ENCODE results near the gene OSGIN1.

The OSGIN1 gene

DNA sequence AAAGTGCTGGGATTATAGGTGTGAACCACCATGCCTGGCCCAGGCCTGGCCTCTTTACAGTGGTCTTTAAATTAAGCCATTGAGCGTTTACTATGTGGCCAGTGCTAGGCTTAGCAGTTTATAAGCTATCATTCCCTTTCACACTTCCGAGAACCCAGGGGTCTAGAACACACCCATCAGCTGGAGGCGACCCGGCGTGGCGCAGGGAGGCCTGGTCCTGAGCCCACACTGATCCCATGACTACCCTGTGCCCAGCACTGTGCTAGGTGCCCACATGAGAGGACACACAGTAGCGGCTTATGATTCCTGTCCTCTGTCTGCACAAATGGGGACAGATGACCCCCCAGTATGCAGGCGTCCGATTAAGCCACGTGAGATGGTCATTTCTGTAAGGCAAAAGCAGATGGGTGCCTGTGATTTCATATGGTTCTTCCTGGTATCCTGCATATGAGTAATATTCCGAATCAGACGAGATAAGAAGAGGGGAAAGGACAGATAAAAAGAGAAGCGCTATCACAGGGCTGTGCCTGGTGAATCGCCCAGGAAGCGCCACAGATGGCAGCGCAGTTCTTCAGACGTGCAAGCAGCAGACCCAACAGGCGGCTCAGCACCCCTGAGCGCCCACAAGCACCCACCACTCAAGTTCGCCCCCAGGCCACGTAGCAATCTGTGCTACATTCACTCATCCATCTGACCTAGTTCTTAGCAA, 5.3 kb downstream of the OSGIN1 start:
- DNase-seq (ENCODE audit: low read depth in 2 of 2) = no peak

DNA sequence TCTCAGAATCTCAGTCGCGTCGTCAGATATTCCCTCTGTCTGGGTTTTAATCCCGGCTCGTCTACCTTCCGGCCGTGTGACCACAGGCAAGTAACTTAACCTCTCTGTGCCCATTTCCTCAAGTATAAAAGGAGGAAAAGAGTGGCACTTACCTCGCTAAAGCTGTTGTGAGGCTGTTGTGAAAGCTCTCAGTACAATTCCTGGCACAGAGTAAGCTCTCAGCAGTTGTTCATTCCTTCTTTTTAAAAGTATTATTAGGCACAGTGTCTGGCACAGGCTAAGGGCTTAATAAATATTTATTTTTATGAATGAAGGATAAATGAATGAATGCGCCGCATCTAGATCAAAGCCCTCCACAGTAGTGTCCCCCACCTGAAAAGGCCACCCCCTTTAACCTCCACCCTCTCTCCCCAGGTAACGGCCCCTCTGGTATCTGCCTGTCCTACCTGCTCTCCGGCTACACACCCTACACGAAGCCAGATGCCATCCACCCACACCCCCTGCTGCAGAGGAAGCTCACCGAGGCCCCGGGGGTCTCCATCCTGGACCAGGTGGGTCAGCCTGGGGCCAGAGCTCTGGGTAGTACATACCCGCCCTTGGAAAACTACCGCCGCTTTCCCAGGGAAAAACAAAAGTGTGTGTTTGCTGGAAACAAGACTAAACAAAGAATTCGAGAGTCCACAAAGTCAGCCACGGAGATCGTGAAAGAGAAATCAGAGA, 6.0 kb downstream of the OSGIN1 start:
- no peak for DNase-seq (ENCODE audit: low read depth in 2 of 2)

DNA sequence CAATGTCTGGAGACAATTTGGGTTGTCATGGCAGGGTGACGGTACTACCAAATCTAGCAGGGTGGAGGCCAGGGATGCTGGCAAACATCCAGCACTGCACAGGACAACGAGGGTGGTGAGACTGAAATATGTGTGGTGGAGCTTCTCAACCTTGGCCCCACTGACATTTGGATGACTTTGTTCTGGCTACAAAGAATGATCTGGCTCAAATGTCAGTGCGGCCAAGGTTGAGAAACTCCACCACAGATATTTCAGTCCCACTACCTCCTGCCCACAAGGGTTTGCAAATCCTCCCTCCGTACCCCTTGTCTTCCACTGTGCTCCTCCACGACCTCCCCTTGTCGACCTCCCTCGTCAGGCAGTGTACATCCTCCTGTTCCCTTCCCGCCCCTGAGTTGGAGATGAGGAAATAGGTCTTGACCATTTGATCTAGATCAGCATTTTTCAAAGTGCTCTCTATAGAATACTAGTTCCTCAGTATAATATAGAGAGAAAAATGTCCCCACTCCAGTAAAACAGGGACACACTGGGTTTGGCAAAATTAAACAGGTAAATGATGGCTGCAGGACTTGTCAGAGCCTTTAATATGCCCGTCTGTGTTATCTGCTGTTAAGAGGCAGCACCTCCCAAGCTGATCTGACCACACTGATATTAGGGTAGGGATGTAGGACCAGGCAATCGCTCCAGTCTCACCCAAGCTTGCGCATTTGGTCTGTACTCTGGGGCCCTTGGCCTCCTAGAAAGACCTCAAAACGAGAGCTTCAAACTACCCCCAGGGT, 6.8 kb downstream of the OSGIN1 start:
- DNase-seq (ENCODE audit: low read depth in 2 of 2) = no peak

DNA sequence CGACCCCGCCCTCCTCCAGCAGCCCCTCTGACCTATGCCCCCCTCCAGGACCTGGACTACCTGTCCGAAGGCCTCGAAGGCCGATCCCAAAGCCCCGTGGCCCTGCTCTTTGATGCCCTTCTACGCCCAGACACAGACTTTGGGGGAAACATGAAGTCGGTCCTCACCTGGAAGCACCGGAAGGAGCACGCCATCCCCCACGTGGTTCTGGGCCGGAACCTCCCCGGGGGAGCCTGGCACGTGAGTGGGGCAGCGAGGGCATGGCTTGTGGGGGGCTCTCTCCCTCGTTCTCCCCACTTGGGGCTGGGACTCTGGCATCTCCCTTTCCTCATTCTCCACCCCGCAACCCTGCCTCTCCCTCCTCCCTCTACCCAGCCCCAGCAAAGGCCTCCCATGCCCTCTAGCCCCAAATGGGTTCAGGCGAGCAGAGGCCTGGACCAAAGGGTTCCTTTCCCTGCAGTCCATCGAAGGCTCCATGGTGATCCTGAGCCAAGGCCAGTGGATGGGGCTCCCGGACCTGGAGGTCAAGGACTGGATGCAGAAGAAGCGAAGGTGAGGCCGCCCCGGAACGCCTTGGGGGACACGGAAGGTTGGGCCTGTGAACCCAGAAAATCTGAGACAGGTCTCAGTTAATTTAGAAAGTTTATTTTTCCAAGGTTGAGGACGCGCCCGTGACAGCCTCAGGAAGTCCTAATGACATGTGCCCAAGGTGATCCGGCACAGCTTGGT, 7.6 kb downstream of the OSGIN1 start:
- DNase-seq (ENCODE audit: low read depth in 2 of 2) = no peak

DNA sequence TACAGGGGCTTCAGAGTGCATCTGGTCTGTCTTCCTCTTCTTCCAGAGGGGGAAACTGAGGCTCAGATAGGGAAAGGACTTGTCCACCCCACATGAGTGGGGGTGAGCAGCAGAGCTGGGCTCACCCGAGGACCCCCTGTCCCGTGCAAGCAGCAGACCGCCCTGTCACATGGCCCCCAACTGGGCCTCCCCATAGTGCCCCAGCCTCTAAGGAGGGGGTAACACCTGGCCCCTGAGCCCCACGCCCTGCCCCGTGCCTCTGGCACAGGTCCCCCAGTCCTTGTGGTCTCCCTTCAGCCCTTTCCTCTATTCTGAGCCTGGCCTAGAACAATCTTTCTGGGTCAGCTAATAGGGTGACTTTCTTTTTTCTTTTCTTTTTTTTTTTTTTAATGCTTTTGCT, 8.6 kb downstream of the OSGIN1 start:
- no peak for DNase-seq (ENCODE audit: low read depth in 2 of 2)

DNA sequence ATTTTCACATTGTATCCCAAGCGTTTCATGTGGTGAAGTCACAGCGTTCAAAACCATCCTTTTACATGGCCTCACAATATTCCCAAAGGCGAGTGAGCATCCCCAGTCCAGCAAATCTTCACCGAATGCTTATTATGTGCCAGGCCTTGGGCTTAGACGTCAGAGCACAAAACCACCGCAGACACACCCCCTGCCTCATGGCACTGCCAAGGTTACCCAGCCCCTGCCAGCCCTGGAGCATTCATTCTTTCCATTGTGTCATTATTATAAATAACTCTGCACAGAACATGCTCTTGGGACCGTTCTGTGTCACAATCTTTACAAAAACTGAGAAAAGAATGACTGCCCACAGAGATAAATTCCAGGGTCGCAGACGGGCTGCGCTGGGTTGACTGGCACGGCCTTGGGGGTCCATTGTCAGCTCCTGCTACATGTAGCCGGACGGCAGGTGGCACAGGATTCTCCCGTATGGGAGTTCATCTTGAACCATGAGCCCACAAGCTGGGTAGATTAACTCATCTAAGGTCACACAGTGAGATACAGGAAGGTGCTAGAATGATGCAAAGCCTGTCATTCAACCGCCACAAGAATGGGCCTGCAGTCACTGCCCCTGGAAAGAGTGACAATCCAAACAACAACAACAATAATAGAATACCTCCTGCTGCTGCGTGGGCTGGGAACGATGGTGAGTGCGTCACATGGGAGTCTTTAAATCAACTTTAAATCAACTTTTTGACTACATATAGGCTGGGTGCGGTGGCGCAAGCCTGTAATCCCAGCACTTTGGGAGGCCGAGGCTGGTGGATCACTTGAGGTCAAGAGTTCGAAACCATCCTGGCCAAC, 10.5 kb downstream of the OSGIN1 start:
- DNase-seq (ENCODE audit: low read depth in 2 of 2) = no peak

DNA sequence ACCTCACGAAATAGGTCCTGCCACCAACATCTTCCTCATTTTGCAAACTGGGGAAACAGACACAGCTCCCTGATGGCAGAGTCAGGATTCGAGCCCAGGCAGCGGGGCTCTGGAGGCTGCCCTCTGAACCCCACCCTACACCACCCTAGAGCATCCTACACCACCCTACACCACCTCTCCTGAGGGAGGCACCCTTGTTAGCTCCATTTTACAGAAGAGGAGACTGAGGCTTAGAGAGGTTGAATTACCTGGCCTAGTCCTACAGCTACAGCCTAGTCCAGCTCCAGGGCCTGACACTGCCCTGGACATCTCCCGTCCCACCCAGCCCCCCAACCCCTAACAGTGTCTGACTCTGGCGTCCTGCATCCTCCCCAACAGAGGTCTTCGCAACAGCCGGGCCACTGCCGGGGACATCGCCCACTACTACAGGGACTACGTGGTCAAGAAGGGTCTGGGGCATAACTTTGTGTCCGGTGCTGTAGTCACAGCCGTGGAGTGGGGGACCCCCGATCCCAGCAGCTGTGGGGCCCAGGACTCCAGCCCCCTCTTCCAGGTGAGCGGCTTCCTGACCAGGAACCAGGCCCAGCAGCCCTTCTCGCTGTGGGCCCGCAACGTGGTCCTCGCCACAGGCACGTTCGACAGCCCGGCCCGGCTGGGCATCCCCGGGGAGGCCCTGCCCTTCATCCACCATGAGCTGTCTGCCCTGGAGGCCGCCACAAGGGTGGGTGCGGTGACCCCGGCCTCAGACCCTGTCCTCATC, 11.8 kb downstream of the OSGIN1 start:
- no peak for DNase-seq (ENCODE audit: low read depth in 2 of 2)

DNA sequence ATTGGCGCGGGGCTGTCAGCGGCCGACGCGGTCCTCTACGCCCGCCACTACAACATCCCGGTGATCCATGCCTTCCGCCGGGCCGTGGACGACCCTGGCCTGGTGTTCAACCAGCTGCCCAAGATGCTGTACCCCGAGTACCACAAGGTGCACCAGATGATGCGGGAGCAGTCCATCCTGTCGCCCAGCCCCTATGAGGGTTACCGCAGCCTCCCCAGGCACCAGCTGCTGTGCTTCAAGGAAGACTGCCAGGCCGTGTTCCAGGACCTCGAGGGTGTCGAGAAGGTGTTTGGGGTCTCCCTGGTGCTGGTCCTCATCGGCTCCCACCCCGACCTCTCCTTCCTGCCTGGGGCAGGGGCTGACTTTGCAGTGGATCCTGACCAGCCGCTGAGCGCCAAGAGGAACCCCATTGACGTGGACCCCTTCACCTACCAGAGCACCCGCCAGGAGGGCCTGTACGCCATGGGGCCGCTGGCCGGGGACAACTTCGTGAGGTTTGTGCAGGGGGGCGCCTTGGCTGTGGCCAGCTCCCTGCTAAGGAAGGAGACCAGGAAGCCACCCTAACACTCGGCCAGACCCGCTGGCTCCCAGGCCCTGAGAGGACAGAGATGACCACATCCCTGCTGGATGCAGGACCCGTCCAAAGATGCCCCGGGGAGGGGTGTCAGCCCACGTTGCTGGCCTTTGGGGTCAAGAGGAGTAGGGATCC, 12.6 kb downstream of the OSGIN1 start:
- no peak for DNase-seq (ENCODE audit: low read depth in 2 of 2)

DNA sequence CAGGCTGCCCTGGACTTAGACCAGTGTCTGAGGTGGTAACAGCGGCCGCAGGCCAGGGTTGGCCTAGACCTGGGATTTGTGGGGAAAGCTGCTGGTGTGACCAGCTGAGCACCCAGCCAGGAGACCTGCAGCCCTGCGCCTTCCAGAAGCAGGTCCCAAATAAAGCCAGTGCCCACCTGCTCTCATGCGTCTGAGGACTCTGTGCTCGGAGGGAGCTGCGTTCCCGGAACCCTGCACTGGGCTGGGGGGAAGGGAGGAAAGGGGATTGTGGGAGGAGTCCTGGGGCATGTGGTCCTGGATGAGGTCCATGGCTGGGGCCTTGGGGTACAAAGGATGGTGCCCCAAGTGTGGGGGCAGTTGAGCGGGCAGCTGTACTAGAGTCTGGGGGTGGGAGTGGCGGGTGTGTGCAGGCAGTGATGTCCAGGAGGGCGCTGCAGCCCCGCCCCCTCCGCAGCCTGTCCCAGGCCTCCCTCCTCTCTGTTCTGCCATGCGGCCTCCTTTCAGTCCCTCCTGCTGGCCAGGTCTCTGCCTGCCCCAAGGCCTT, 13.2 kb downstream of the OSGIN1 start:
- no peak for DNase-seq (ENCODE audit: low read depth in 2 of 2)

DNA sequence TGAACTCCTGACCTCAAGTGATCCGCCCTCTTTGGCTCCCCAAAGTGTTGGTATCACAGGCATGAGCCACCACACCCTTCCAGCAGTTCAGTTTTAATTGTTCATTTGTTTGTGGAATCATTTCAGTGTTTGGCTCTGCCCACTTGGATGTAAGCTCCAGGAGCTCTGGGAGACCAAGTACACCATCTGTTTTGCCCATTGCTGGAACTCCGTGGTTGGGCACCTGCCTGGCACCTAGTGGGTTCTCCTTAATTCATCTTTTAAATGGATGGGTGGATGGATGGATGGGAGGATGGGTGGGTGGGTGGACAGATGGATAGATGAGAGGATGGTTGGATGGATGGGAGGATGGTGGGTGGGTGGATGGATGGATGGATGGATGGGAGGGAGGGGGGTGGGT, 14.1 kb downstream of the OSGIN1 start:
- no peak for DNase-seq (ENCODE audit: low read depth in 2 of 2)

DNA sequence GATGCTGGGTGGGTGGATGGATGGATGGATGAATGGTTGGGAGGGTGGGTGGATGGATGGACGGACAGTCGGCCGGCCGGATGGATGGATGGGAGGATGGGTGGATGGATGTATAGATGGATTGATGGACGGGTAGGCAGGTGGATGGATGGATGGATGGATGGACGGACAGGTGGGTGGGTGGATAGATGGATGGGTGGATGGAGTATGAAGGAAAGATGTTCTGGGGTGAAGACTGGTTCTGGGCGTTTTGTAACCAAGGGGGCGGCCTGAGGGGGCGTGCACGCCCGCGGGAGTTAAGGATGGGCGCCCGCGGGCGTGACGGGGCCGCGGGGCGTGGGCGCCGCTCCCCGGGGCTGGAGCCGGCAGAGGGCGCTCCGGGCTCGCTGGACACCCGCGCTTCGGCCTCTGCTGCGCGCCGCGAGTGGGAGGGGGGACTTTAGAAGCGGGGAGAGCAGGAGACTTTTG, 14.8 kb downstream of the OSGIN1 start, which contains the start of gene NECAB2:
TSS of gene NECAB2 (plus strand) at position 407 of the 468 bp plus-strand sequence. CDS start 405 bp downstream, outside the sequence.
- DNase-seq (ENCODE audit: low read depth in 2 of 2) = no peak

DNA sequence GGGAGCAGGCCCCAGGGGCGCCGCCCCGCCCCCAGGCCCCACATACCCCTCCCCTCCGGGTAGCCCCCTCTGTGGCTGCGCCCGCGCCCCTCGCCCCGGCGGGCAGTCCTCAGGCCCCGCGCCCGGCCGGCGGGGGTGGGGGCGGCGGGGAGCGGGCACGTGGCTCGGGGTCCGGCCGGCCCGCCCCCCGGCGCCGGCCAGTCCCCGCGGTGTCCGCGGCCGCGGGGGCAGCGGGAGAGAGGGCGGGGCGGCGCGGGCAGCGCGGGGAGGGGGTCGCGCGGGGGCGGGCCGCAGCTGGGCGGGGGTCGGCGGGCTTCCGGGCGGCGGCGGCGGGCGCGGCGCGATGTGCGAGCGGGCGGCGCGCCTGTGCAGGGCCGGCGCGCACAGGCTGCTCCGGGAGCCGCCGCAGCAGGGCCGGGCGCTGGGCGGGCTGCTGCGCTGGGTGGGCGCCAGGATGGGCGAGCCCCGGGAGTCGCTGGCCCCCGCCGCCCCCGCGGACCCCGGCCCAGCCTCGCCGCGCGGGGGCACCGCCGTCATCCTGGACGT, 15.3 kb downstream of the OSGIN1 start:
- DNase-seq (ENCODE audit: low read depth in 2 of 2) = no peak

DNA sequence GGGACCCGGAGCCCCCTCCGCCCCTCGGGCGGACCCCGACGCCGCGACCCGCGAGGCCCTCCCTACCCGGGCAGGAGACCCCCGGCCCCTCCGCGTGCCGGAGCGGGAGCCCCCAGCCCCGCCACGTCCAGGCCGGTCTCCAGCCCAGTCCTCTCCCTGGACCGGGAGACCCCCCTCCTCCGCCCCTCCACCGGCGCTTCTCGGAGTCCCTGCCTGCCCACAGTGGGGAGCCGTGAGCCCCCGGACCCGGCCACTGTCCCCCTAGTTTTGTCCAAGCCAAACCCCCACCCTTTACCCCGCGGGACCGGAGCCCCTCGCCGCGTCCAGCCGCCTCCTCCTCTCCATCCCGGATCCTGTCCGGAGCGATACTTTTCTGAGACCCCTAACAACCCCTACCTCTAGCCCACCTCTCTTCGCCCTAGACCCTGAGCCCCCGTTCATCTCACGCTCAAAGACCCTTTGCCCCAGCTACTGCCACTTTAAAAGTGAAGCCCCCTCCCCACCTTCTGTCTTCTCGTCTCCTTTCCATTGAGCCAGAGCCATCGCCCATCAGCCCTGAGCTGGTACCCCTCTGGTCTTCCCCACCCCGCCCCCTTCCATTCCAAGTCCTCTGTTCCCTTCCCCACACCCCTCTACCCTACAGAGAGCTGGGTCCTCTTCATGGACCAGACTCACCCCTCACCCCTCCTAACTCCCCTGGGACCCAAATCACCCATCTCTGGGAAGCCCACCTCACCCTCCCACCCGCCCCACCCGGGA, 16.0 kb downstream of the OSGIN1 start:
- no peak for DNase-seq (ENCODE audit: low read depth in 2 of 2)

DNA sequence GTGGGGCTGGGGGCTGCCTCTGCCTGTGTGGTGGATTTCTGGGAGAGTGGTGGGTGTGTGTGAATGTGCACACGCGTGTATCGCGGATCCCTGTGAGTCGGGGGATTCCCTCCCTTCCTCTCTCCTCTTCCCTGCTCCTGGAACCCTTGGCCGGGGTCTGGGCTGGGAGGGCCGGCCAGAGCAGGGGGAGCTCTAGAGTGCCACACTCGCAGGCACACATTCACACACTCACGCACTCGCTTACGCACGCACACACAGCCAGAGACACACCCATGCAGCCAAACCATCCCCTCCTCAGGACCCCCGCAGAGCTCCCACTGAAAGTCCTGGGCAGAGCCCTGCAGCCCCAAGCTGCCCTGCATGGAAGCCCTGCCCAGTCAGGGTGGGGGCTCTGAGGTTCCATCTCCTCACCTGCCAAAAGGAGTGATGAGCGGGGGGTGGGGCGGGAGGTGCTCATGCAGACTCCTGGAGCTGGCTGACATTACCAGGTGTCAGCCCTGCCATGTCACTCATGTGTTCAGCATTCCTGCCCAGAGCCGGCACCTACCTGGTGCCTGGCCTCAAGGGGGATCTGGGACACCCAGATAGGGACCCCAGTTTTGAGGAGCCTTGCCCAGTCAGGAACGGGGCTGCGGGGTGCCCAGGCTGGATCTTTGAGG, 16.9 kb downstream of the OSGIN1 start:
- DNase-seq (ENCODE audit: low read depth in 2 of 2) = no peak

DNA sequence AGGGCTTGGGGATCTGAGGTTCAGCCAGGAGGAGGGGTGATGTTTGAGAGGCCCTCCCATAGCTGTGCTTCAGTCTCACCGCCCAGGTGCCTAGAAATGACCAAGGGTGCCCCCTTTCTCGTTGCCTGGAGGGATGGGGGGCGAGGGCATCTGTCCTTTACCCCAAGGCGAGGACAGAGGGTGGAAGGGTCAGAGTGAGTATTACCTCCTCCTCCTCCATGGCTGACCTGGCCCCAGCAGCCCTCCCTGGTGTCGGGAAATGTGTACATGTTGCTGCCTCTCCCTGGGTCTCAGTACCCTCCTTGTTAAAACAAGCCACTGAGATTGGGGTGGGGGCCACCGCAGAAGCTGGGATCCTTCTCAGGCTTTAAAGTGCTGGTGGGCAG, 17.4 kb downstream of the OSGIN1 start:
- no peak for DNase-seq (ENCODE audit: low read depth in 2 of 2)

DNA sequence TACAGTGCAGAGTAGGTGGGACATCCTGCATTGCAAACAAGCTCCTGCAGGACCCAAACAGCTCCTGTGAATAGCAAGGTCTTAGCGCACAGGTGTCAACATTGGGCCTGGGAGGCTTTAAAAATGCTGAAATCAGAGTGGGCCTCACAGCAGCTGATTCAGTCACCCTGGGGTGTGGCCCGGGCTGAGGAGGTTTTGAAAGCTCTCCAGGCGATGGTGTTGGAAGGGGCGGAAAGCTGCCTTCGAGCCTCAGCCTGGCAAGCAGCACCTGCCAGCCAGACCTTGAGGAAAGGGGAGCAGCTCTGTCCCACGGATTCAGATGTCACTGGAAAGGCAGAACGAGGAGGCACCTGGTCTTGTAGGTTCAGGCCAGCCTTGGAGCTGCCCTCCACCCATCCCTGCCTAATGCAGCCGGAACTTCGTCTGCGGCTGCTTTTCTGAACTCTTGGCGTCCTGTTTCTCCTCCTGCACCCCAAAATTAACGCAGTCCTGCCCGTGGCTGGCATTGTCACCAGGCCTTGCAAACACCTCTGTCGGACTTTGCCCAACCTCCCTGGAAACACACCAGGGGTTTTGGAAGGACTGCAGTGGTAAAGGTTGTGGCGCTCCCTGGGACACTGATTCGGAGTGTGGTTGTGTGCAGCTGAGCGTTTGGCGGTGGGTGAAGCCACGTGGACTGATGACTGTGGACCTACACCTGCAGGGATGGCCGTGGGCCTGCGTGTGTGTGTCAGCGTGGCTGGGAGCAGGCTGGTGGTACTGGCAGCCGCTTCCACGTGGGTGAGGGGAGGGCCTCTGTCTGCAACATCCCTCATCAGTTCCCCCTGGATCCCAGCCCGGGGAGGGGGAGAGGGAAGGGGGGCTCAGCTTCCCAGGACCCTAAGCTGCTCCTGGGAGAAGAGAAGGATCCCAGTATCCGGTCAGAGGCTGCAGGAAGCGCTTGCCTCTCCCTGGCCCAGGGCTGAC, 18.4 kb downstream of the OSGIN1 start:
- DNase-seq (ENCODE audit: low read depth in 2 of 2) = no peak

Measured in stimulated activated CD4-positive, alpha-beta T cell treated with anti-CD3 and anti-CD28 coated beads, Interleukin-15, amount 100 ng/mL, for 48 hours (primary cell).